ENCODE results near the gene CTSD. TPM values are rescaled to one million over a fixed set of nuclear protein-coding genes. Genes with fewer than 3 reads are reported as not detected.

Gene CTSD
- total and polyA plus RNA-seq, 2 of the 8 experiments (the other 6 are each of a cell fraction or from before 2014, with no cell fraction given) = 169 to 173 TPM

DNA sequence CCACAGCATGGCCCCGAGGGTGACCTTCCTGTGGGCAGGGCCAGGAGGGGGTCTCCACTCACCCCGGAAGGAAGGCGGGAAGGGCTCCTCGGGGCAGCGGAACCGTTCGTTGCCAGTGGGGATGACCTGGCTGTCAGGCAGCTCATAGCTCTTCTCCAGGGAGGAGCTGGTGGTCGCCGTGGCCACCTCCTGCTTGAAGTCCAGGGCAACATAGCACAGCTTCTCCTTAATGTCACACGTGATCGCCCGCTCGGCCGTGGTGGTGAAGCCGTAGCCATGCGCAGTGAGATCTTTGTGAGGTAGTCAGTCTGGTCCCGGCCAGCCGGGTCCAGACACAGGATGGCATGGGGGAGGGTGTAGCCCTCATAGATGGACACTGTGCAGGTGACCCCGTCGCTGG lies 39.5 kb upstream of the CTSD start (continued):
- TF ChIP-seq POLR2A (IDR thresholded peaks at IDR 0.05; ENCODE audit: control extremely low read depth in 1 of 2, low read depth in 2 of 2, low read length in 2 of 2) (no peak), MAFK (IDR thresholded peaks at IDR 0.05; ENCODE audit: low read depth, low read length) (no peak), CHD1 (IDR thresholded peaks at IDR 0.05; ENCODE audit: low read depth, low read length) (no peak), BACH1 (IDR thresholded peaks at IDR 0.05; ENCODE audit: low read length) (no peak), CHD2 (IDR thresholded peaks at IDR 0.05; ENCODE audit: low read length) (no peak), POLR2AphosphoS5 (IDR thresholded peaks at IDR 0.05; ENCODE audit: low read depth, low read length) (no peak), EP300 (IDR thresholded peaks at IDR 0.05; ENCODE audit: borderline replicate concordance in 1 of 2, low read depth in 2 of 2, low read length in 2 of 2) (no peak), TAF7 (optimal IDR thresholded peaks at IDR 0.05; ENCODE audit: borderline replicate concordance, low read depth, low read length) (no peak)
